GM18873 (cell line): ENCODE data around the gene CA5A.

Source experiments
- ATAC-seq: cut with Tn5 transposase; IDR thresholded peaks from one replicate; pipeline ENCODE4 v1.9.1; 2021; ENCODE audit warnings: mild to moderate bottlenecking, moderate library complexity, moderate number of reproducible peaks; ENCODE audit not compliant: unreplicated experiment, low FRiP score

The CA5A gene

DNA sequence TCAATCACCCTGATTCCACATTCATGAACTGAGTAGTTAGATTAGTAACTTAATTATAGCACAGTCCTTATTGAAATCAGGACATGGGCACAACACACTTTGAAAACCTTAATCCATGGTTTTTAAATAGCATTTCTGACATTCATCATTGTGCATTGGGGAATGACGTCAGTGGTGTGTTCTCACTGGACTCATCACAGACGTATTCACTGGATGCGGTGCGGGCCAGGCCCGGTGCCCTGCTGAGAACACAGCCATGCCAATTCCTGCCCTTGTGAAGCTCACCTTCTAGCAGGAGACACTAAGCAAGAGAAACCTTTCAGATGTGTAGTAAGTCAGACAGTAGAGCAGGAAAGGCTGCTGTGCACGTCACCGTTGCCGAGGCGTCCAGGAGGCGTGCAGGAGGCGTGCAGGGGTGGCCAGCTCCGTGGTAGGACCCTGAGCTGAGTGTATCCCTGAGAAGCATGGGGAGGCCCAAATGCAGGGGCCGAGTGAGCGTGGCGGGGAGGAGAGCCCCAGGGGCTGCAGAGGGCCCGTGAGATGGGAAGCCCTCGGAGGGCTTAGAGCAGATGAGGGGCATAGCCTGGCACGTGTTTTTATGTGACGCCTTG is 27.8 kb upstream of the CA5A start:
- ATAC-seq = no peak

DNA sequence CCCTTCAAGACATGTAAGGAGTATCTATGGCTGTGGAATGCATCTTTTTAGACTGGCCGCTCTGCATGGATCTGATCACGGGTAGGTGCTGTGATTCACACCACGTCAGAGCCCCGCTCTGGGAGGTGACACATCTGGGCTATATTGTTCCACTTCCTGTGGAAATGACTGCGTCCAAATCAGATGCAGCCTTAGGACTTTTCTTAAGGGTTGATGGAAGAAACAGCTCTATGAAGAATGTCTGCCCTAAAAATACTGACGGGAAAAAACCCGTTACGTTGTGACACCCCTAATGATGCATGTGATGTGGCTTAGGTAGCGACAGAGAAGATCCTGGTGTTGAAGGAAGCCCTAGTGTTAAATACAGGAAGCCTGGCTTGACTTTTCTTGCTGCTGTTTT is 27.1 kb upstream of the CA5A start:
- no peak for ATAC-seq

DNA sequence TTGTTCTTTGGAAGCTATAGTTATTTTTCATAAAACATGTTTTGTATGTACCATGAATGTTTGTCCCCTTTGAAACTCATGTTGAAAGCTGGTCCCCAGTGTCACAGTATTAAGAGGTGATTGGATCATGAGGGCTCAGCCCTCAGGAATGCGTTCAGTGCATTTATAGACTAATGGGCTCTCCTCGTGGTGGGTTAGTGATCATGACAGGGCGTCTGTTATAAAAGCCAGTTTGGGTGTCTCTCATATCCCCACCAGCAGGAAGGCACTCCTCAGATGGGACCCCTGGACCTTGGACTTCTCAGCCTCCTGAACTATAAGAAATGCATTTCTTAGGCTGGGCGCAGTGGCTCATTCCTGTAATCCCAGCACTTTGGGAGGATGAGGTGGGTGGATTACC is 25.3 kb upstream of the CA5A start:
- no peak for ATAC-seq

DNA sequence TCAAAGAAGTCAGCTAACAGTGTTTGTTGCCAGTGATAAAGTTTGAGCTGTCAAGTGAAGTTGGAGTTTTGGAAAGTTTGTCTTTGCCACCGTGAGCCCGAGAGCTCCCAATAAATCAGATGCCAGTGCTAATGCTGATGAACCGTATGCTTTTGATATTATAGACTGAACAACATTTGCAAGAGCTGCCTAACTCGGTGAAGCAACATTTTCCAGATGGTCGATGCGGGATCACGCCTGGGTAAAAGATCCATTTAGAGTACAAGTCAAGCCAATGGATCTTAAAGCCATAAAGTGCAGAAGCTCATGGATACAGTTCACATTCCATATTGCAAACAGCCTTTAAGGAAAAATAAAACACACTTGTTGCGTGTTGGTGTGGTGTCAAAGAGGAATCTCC is 24.5 kb upstream of the CA5A start:
- ATAC-seq = no peak

DNA sequence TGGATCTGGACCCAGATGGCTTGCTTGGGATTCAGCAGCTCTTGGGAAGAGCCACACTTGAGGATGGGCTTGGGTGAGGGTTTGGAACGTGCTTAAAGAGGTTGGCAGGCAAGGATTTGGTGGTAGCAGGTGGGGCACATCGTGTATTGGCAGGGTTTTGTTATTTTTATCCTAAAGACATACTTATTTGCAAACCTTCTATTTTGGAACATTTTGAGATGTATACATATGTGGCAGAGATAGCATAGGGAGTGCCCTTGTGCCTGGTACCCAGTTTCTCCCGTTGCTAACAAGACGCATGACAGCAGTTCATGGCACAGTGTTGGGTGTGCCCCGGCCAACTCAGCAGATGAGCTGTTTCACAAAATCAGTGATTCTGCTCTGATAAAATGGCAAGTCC is 24.0 kb upstream of the CA5A start:
- no peak for ATAC-seq

DNA sequence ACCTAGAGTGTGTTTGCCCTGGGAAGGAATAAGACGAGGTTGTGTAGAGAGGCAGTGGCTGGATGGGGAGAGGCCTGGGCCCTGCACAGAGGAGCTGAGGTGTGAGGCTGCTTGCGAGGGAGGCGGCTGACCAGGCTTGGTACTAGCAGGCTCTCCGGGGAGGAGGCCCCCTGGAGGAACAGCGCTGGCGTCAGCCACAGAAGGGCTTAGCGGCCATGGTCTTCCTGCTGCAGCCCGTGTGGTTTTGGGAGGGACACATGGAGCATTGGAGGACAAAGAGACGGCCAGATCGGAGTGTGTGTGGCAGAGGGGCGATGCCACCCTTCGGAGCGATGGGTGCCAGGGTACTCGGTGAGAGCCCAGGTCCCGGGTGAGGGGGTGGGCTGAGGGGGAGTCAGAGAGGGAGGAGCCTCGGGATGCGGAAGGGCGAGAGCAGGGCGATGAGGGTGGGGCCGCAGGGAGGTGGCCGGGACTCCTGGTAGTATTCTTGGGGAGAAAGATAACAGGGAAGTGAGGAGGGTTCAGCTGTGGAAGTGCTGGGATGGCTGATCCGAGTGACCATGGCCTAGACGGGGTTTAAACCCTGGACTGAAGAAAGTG is 23.2 kb upstream of the CA5A start:
- ATAC-seq = no peak

DNA sequence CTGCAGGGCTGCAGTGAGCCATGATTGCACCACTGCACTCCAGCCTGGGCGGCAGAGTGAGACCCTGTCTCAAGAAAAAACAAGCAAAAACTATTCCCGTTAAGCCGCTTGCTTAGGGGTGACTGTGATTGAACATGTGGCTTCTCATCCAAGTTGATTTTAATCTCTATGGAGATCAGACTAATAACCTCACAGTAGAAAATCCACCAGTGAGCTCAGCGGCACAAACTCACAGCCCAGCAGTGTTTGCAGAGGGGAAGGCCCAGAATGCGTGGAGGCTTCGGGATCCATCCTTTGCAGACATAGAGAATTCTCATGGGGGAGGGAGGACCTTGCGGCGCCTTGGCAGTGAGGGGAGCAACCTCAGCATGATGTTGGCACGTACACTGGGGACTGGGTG is 22.3 kb upstream of the CA5A start:
- ATAC-seq = no peak

DNA sequence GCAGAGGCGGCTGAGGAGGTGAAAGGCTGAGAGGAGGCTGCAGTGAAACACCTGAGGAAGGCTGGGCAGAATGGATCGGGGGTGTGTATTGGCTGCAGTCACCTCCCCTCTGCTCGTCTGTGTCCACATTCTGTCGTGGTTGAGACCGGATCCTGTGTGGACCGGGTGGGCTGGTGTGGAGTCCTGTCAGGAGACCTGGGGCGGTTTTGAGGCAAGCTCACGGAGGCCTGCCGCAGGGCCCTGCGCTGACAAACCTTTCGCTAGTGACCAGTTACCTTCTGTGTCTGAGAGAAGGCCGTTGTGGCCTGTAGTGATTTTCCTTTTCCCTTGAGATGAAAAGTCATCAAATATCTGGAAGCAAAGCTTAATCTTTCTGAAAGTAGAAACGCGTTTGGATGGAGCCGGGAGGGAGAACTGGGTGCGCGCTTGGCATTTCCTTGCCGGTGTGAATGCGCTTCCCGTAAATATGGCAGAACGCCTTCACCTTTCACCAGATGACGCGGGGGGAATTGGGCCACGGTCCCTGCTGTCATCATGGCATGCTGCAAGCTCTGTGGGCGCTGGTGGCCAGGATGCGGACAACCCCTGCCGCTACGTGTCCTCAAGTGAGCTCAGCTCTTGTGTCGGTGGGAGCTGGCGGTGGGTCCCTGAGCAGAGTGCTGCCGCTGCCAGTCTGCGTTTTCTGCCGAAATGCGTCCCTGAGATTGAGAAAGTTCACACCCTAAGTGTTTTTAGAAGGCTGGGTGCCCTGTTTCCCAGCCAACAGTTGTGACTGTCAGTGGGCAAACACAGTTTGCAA is 21.2 kb upstream of the CA5A start:
- no peak for ATAC-seq

DNA sequence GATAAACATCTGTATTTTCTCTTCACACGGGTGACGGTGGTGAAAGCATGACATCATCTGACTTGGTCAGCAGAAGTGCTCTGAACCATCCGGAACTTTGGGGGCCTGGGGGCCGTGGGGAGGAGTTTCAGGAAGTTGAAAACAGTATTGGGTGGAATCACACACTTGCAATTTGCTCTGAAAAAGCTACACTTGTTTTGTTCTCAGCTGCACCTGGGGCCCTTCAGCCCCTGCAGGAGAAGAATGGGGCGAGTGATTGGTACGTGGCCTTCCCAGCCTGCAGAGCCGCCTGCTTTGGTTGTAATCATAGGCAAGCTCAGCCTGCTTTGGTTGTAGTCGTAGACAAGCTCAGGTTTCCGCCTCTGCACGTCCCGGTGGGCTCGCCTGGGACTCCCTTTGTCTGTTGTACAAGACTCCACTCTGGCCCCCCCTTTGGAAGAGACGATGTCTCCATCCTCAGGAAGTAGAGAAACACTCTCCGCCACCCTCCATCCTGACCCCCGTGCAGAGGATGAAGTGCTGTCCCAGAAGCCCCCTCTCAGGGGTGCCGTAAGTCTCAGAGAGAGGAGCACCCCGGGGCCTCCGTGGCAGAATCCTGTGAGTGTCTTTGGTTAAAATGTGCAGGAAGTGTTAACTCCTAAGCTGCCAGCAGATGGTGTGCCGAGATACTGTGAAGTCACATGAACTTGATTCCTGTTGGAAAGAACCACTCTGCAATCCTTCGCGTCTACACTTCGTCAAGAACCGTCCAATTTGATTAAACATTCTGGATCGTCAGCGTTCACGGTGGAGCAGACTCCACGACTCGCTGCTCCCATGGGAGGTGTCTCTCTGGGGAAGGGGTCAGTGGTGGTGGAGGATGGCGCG is 20.3 kb upstream of the CA5A start:
- no peak for ATAC-seq

DNA sequence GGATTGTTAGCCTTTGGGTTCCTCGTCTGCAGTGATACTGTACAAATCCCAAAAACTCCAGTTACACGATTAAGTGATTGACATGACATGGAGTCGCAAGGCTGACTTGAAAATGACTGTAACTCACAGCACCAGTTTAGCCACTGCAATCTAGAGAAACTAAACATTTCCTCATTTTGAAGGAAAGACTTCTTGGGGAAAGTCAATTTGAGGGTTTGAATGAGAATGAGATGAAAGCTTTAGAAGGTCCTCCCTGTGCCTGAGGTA is 19.7 kb upstream of the CA5A start:
- no peak for ATAC-seq

DNA sequence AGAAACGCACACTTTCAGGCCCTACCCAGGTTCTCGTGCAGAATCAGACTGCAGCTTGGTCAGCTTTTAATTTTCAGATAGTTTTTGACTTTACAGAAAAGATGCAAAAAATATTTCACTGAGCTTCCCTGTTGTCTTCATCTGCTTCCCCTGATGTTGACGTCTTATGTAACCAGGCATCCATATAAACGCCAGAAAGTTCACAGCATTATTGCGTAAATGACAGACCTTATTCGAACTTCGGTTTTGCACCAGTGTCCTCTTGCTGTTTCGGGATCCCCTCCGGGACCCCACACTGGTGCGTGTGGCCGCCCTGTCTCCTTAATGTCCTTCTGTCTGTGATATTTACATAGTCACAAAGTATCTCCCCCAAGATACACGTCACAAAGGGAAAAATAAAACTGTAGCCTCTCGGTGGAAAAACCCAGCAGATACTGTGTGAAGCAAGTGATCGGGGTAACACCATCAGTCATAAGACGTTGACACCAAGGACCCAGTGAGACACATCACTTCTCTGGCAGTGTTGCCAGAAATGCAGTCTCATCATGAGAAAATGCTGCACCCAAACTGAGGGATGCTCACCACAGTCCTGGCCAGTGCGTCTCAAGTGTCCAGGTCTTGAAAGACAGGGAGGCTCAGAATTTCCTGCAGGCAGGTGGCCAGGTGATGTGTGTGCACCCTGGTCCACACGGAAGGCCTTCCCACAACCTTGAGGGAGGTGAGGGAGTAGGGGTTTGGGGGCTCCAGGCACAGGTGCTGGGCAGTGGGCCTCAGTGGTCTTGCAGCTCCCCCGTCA is 19.2 kb upstream of the CA5A start:
- no peak for ATAC-seq

DNA sequence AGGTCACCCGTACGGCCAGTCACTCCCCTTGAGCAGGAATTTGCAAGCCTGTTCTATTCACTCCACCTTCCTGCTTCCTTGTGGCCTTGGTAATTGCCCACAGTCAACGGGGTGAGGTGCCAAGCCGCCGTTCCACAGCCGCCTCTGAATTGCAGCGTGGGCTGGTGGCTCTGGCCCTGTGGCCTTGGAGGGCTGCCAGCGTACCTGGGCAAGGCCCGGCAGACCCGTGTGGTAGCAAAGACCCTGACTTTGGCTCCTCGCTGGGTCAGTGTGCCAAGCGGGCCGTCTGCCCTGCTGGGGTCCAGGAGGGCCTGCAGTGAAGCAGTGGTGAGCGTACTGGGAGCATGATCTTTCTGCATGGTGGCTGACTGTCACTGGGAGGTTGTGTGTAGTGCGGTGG is 18.5 kb upstream of the CA5A start:
- no peak for ATAC-seq

DNA sequence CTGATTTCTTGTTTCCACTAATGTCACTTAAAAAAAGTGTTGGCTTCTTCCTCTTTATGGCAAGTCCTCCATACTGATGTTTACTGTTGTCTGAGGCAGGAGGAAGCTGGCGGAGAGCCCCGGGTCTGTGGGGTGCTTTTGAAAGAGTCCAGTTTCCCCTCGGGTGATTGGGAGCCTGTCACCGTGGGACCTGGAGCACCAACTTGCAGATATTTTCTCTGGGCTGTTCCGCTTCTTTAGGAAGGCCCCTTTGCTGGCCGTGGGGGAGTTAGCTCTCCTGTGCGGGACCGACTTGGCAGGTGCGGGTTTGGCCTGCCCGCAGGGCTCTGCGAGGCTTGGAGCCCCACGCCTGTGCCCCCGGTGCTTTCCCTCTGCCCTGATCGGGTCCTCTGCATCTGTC is 18.0 kb upstream of the CA5A start:
- no peak for ATAC-seq

DNA sequence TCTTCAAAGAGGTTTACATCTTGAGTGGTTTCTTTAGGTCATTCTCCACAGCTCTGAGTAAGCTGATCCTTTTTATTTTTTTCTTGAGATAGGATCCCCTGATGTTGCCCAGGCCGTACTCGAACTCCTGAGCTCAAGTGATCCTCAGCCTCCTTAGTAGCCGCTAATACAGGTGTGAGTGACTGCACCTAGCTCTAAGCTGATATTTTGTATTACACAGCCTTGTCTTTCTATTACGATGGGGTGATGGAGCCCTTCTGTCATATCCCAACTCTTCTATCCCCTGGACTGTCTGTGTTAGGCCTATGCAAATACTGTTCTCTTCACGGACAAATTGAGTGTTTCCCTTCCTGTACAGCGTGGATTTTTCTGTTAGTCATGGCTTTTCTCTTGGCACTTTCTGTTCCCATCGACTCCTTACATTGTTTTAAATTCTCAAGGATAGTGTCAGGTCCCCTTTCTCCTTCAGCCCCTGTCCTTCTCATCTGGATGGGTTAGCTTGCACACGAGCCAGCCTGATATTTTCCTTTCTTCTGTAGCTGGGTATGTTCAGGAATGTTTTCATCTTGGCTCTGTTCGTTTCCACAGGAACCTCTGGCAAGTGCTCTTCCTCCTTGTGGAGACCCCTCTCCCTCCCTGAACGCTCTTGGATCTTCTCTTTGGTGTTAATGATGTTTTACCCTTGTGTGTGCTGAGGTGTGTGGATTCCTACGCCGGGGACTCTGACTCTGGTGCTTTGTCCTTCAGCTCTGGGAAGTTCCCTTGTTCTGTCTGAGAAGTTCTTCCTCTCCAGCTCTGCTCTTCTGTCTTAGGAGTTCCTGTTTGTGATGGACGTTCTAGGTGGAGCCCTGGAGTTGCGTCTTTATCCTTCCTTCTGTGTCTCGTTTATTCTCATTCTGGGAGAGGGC is 17.2 kb upstream of the CA5A start:
- ATAC-seq = no peak

DNA sequence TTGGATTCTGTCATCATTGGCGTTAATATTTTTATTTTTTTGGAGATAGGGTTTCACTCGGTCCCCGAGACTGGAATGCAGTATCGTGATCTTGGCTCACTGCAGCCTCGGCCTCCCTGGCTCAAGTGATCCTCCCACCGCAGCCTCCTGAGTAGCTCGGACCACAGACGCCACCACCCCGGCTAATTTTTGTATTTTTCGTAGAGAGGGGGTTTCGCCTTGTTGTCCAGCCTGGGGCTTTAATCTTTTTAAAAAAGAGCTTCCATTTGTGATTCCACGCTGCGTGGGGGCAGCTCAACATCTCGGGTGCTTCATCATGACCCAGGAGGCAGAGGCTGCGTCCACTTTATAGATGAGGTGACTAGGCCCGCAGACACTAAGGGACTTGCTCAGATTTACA is 16.4 kb upstream of the CA5A start:
- ATAC-seq = no peak

DNA sequence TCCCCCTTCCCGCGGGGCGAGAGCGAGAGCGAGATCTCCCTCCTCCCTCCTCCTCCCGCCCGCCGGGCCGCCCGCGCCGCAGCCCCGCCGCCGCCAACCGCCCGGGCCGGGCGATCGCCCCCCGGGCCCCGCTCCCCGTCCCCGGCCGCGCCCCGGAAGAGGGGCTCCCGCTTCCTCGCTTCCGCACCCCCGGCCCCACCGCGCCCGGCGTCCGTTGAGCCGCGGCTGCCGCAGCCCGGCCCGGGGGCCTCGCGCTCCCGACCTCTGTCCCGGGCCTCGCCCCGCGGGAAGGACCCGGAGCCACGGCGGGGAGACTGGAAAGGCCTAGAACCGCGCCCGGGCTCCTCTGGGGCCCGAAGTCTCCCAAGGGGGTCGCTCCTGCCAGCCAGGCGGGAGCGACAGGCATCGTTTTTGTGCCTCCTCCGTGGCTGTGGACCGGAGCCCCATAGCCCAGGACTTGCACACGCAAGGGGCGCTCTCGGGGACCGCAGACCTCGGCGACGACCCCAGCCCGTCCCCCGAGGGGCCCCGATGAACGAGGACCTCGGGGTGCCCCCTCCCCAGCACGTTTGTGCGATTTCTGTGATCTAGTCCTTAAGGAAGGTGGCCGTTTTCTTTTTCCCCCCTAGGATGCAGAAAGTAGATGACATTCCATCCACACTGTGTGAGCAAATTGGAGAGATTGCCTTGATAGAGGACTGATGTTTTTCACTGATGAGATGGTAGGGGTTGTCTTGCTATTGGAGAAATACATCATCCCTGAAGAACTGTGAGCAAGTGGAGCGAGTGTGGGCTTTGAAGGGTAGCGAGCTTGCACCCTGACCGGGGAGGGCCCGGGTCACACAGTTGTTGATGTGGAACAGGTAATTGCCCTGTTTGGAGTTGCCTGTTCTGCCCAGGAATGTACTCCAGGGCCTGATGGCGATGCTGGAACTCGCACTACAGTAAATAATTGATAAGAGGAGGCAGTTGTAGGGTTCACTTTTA is 15.5 kb upstream of the CA5A start:
- peak; percentile 3 for ATAC-seq

DNA sequence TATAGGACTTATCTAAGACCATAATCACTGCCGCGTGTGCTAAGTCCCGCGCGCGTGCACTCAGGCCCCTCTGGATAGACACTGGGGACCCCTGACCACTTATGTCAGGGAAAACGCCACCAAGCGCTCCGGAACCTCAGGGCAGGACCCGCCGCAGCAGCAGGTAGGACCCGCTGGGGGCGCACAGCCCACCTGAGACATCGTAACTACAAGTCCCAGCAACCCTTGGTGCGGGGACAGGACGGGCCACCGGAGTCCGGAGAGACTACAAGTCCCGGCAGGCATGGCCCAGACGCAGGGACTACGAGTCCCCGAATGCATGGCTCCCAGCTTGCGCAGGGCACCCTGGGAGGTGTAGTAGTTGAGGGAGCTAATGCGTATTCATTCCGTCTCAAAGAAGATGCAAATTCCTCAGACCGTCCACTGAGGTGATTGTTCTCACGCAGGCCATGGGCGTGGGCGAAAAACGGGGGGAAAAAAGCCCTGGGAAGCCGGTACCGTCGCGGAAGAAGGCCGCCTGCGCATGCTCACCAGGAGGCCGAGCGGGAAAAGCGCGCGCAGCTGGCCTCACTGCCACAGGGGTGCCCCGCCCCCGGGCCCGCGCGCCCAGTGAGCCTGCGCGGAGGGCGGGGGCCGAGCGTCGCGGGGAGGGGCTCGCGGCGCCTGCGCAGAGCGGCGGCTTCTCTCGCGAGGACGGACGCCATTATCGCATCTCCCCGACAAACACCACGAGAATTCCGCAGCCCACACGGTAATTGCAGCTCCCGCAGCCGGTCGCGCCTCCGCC is 14.6 kb upstream of the CA5A start, which contains the start of gene BANP:
BANP (plus strand) TSS at position 670 of the 787 bp plus-strand sequence. CDS start 23,682 bp downstream, outside the sequence.
- peak; percentile 88 for ATAC-seq
